HL-60 (cell line): ENCODE measurements around the gene TMPRSS15.

Experiments
- CTCF ChIP-seq: IDR thresholded peaks from one replicate; pipeline ENCODE4 v1.5.1; 2011; ENCODE audit warnings: low read length, control low read depth, inconsistent platforms; ENCODE audit not compliant: insufficient read depth
- POLR2AphosphoS5 ChIP-seq: IDR thresholded peaks from 2 replicates; pipeline ENCODE4 v1.6.1; 2012; ENCODE audit warnings: low read depth

GRCh38 chr21:18411565-18411964 is 8.0 kb upstream of the TMPRSS15 start:
- TF ChIP-seq CTCF (no peak), POLR2AphosphoS5 (no peak)
